ENCODE results near the gene ANKZF1.

The ANKZF1 gene

DNA sequence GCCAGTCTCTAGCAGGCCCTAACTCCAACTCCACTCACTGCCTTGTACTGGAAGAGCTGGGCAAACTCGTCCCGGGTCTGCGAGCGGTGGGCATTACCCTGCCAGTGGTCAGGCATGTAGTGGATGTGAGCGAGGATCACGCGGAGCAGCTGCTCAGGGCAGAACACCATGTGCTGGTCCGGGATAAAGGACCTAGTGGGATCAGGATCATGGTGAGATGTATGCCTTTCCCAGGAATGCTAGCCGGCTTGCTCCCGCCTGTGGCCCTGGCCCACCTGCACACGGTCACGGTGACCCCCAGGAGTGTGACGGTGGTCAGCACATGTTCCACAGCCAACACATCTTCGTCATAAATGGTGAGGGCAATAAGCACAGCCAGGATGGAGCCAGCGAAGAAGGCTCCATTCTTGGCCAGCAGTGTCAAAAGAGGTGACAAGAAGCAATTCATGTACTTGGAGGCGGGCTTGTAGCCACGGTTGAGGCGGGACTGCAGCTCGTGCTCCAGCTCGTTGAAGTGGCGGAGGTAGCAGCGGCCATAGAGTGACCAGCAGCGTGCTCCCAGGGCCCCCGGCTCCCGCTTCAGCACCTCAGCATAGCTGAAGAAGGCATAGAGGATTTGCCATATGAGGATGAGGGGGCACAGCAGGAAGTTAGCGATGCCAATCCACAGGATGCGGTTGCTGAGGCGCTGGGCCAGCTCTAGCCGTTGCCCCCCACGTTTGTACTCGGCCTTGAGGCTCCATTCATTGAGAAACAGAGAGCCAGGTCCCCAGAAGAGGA, 5.6 kb upstream of the ANKZF1 start:
- DNase-seq (ENCODE audit: low read depth in 2 of 2): no peak

DNA sequence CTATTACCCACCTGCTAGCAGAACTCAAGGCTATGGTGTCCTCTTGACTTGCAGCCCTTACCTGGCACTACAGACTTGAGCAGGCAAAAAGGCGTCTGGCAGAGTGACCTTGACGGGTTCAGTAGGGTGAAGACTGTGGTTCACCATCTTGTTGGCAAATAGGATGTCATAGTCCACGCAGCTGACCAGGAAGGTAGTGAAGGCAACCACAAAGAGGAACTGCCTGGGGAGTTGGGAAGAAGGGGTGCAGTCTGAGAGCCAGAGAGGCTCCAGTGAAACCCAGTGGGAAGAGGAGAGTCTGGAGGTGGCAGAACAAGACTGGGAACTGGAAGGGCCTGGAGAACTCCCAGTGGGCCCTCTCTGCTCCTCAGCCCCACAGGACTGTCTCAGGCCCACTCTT, 4.3 kb upstream of the ANKZF1 start:
- DNase-seq (ENCODE audit: low read depth in 2 of 2): no peak

DNA sequence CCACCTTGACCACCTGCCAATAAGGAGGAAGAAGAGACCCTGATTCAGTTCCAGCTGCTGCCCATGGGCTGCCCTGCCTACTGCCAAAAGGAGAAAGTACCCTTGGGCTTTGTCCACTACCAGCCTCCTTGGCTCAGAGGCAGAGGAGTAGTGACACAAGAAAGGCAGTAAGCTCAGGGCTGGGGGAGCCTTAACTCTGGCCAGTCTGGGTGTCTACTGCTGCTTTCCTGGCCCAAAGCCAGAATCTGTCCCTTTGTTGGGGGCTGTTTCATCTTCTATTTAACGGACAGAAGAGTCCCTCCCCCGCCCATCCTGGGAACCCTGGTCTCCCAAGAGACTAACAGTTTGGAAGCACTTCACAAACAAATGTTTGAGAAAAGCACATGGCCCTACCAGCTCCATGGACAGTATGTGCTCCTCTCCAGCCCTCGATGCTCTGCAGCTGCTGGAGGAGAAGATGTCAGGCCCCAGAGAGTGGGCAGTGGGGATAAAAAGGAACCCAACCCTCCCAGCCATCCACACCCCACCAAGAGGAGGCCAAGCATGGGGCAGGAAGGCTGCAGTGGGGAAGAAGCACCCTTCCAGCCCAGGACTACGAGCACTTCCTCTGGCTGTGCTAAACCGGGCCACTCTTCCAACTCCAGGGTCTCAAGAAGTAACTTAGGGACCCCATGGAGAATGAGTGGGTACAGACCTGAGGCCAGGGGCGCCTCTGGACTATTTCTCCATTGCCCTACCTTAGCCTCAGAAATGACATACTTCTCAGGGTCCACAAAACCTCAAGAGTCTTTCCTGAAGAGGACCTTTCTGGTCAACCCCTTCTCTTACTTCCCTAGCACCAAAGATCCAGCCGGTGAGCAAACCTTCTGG, 1.3 kb upstream of the ANKZF1 start:
- no peak for DNase-seq (ENCODE audit: low read depth in 2 of 2)

GRCh38 chr2:219228911-219229304, 698 bp upstream of the ANKZF1 start:
- DNase-seq (ENCODE audit: low read depth in 2 of 2): no peak

DNA sequence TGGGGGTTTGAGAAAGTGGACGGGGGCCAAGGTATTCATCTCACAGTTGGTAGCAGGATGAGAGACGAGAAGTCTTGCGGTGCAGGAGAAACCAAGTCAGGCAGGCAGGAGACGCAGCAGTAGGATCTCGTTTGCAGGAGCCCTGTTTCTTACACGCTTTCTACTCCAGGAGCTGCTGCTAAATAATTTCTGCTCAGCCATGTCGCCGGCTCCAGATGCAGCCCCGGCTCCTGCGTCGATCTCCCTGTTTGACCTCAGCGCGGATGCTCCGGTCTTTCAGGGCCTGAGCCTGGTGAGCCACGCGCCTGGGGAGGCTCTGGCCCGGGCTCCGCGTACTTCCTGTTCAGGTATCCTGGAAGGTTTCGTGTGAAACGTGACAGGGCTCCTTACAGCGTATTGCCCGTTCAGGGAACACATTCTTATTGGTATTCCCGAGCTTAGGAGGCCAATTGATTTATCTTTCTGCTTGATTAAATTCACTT, 494 bp downstream of the ANKZF1 start:
- no peak for DNase-seq (ENCODE audit: low read depth in 2 of 2)

DNA sequence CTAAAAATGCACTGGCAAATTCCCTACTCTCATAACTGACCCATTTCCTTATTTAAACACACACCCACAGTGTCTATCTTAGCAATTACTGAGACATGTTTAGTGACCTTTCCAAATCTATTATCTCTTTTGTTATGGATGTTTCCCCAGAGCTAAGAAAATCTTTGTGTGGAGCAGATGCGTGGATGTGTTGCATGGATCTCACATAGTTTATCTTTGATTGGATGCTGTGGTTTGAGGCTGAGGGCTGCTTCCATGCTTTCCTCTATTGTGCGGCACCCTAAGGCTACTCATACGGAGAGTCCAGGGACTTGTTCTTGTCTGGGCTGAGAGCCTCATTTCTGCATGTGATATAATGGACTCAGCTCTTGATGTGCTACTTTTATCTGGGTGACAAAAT, 4.7 kb downstream of the ANKZF1 start:
- DNase-seq (ENCODE audit: low read depth in 2 of 2): no peak

- DNase-seq (ENCODE audit: low read depth in 2 of 2): no peak
These were observed 13.7 kb downstream of the ANKZF1 start for GRCh38 chr2:219243291-219243761.

- no peak for DNase-seq (ENCODE audit: low read depth in 2 of 2)
These were observed 15.2 kb downstream of the ANKZF1 start for GRCh38 chr2:219244789-219245147.

GRCh38 chr2:219245148-219245898, 15.7 kb downstream of the ANKZF1 start, which contains the start of the genes GLB1L and STK16:
GLB1L (minus strand) TSS chr2:219245444; CDS start chr2:219243573, 1,871 bp downstream.
STK16 (plus strand) TSS chr2:219245479; CDS start chr2:219246000, 521 bp downstream.
- DNase-seq (ENCODE audit: low read depth in 2 of 2): peak; percentile 80 to 82

DNA sequence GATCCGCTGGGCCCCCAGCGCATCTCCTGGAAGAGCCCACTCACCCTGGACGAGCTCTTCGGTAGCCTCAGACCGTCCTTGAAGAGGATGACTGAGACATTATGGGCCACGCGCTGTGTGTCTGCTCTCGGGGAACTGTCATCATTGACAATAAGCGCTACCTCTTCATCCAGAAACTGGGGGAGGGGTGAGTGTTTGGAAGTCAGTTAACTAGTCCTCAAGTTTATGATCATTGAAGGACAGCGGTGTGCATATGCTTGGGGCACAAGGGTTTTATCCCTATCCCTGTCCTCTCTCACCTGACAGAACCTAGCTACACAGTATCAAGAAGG, 16.3 kb downstream of the ANKZF1 start:
- no peak for DNase-seq (ENCODE audit: low read depth in 2 of 2)

- DNase-seq (ENCODE audit: low read depth in 2 of 2): no peak
These were observed 17.0 kb downstream of the ANKZF1 start for GRCh38 chr2:219246559-219246958.

- DNase-seq (ENCODE audit: low read depth in 2 of 2): no peak
These were observed 18.4 kb downstream of the ANKZF1 start for GRCh38 chr2:219247678-219248642.

- DNase-seq (ENCODE audit: low read depth in 2 of 2): no peak
These were observed 19.2 kb downstream of the ANKZF1 start for GRCh38 chr2:219248845-219249202.

DNA sequence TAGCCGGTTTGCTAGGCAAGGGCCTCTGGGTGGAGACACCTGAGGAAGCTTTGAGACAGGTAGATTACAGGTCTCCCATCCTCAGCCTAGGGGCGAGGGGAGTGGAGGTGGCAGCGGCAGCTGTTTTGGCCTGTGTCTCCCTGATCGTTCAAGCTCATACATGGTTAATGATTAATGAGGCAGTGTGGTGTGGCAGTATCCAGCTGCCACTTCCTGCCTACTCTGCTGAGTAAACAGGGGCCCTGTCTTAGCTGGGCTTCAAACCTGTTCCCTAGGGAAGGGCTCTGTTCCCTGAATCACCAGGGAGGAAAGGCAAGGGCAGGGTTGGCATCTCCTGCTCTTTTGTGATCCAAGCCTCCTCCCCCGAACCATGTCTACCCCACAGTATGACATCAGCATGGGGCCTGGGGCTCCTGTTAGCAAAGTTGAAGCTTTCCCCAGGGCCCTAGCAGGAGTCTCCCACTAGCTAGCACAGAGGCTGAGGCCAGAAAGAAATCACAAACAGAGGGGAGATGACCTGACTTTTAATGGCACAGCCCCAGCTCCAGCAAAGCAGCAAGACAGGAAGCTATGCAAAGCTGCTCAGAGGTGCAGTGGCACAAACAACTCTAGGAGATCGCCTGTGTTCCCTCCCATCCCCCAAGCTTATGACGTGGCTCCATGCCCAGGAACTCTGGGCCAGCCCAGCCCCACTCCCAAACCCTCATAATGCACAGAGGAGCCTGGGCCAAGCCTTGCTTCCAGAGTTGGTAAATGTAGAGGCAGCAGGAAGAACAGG, 19.8 kb downstream of the ANKZF1 start:
- no peak for DNase-seq (ENCODE audit: low read depth in 2 of 2)

DNA sequence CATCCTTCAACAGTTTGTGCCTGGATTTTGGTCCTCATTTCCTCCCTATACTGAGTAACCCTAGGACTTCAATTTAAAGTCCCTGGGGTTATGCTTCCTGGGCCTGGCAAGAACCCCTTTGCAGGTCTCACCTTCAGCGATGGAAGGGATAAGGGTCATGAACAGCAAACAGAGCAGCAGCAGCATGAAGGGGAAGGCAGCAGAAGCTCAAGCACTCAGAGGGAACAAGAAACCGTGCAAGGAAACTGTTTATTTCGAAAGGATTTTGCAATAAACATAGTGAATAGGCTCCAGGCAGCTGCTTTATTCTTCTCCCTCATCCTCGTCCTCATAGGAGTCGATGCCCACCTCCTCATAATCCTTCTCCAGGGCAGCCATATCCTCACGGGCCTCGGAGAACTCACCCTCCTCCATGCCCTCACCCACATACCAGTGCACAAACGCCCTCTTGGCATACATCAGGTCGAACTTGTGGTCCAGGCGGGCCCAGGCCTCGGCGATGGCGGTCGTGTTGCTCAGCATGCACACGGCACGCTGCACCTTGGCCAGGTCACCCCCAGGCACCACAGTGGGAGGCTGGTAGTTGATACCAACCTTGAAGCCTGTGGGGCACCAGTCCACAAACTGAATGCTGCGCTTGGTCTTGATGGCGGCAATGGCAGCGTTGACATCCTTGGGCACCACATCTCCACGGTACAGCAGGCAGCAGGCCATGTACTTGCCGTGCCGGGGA, 20.6 kb downstream of the ANKZF1 start:
- DNase-seq (ENCODE audit: low read depth in 2 of 2): no peak

DNA sequence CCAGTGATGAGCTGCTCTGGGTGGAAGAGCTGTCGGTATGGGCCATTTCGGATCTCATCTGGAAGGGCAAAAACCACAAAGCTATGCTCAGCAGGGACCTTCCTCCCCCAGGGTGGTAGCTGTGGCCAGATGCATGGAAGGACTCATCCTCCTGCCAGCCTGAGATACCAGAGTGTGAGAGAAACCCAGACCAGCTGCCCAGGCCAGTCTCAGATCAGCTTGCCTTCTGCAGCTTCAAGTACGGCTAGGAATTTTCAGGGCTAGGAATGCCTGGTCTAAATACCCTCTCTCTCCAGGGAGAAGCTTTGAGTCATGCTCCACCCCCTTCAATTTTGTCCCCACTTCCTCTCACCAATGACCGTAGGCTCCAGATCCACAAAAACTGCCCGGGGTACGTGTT, 22.1 kb downstream of the ANKZF1 start:
- no peak for DNase-seq (ENCODE audit: low read depth in 2 of 2)

GRCh38 chr2:219252084-219252483, 22.5 kb downstream of the ANKZF1 start:
- DNase-seq (ENCODE audit: low read depth in 2 of 2): no peak

- no peak for DNase-seq (ENCODE audit: low read depth in 2 of 2)
These were observed 22.9 kb downstream of the ANKZF1 start for GRCh38 chr2:219252570-219252899.

DNA sequence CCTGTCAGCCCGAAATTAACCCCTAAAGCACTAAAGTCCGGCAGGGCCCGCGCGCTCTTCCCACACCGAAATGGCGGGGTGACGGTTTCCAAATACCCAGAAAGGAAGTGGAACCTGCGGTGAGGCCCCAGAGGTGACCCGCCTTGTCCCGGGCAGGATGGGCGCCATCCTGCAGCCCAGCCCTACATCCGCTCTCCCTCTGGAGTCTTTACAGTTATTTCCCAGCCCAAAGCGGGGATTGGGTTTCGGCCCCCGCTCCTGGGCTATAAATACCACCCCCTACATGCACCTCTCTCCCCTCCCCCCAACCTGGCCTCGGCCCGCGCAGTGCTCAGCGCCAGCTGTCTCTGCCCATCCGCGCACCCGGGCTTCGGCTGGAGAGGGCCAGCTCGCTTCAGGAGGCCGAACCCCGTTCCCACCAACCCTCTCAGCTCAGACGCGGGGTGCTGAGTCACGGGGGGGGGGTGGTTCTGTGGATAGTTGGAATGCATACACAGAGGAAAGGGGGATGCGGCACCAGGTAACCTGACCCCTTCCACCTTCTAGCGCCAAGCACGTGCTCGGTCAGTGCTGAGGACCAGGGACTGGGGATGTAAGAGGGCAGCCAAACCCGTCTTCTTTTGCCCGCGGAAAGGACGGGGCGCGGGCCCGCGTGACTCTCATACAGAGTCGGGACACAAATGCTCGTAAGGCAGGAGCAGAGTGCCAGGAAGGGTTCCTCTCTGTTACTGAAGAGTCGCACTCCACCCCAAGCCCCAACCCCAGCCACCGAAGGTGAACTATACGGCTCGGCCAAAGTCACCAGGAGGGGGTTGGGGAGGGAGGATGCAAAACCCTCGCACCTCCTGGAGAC, 23.5 kb downstream of the ANKZF1 start, which contains the start of gene TUBA4B:
TSS of gene TUBA4B (plus strand) at position 344 of the 853 bp plus-strand sequence. CDS start at position 509, 165 bp downstream.
- DNase-seq (ENCODE audit: low read depth in 2 of 2): no peak

All from stimulated activated CD8-positive, alpha-beta memory T cell treated with anti-CD3 and anti-CD28 coated beads, Interleukin-2, amount 100 ng/mL, for 1 hour (primary cell).